ENCODE measurements around the gene RBMS3.

Gene RBMS3

GRCh38 chr3:29590461-29590860, 309.6 kb downstream of the RBMS3 start:
- no peak for DNase-seq

- no peak for DNase-seq
Measured at GRCh38 chr3:29591579-29591978, 310.7 kb downstream of the RBMS3 start.

GRCh38 chr3:29593802-29594201, 312.9 kb downstream of the RBMS3 start:
- no peak for DNase-seq

- DNase-seq, result no peak
Measured at GRCh38 chr3:29594261-29594660, 313.4 kb downstream of the RBMS3 start.

- no peak for DNase-seq
Measured at GRCh38 chr3:29597376-29598008, 316.6 kb downstream of the RBMS3 start.

GRCh38 chr3:29601861-29602585, 321.2 kb downstream of the RBMS3 start:
- no peak for DNase-seq

- DNase-seq, result no peak
Measured at GRCh38 chr3:29605845-29606244, 325.0 kb downstream of the RBMS3 start.

GRCh38 chr3:29606416-29606815, 325.5 kb downstream of the RBMS3 start:
- DNase-seq, result no peak

- no peak for DNase-seq
Measured at GRCh38 chr3:29608414-29609327, 327.8 kb downstream of the RBMS3 start.

GRCh38 chr3:29609328-29609811, 328.5 kb downstream of the RBMS3 start:
- DNase-seq, result no peak

- no peak for DNase-seq
Measured at GRCh38 chr3:29610781-29611180, 329.9 kb downstream of the RBMS3 start.

- no peak for DNase-seq
Measured at GRCh38 chr3:29611252-29611651, 330.4 kb downstream of the RBMS3 start.

GRCh38 chr3:29612536-29612935, 331.7 kb downstream of the RBMS3 start:
- no peak for DNase-seq

- no peak for DNase-seq
Measured at GRCh38 chr3:29614954-29615353, 334.1 kb downstream of the RBMS3 start.

- DNase-seq, result no peak
Measured at GRCh38 chr3:29618395-29619282, 337.8 kb downstream of the RBMS3 start.

- DNase-seq, result no peak
Measured at GRCh38 chr3:29619676-29620075, 338.8 kb downstream of the RBMS3 start.

- DNase-seq, result no peak
Measured at GRCh38 chr3:29627136-29628117, 346.6 kb downstream of the RBMS3 start.

GRCh38 chr3:29628795-29629194, 347.9 kb downstream of the RBMS3 start:
- no peak for DNase-seq

GRCh38 chr3:29635888-29636287, 355.0 kb downstream of the RBMS3 start:
- DNase-seq, result no peak

- DNase-seq, result no peak
Measured at GRCh38 chr3:29637068-29637467, 356.2 kb downstream of the RBMS3 start.
